Trophoblast cell (in vitro differentiated cells and primary cell): Measurements from ENCODE around the gene SLC35E1.
A peak's percentile ranks its signal among the peaks of the same experiment; 100 is the strongest.

Source experiments
- DNase-seq, 2 donors: peaks; one replicate each; pipeline ENCODE4 v3.0.0-alpha.2; 2016
- H2AFZ ChIP-seq: 2 replicates; pipeline ENCODE4 v1.6.1; 2013; ENCODE audit warnings: low read length, moderate library complexity, mild to moderate bottlenecking; ENCODE audit not compliant: insufficient read depth, poor library complexity
- H2AK5ac ChIP-seq: 2 replicates; pipeline ENCODE4 v1.6.1; 2013; ENCODE audit warnings: mild to moderate bottlenecking, low read length
- H2BK120ac ChIP-seq: 2 replicates; pipeline ENCODE4 v1.6.1; 2013; ENCODE audit warnings: low read length, mild to moderate bottlenecking, moderate library complexity; ENCODE audit not compliant: insufficient read depth, poor library complexity
- H2BK12ac ChIP-seq: 2 replicates; pipeline ENCODE4 v1.6.1; 2013; ENCODE audit warnings: mild to moderate bottlenecking, low read length, moderate library complexity
- H2BK5ac ChIP-seq: 2 replicates; pipeline ENCODE4 v1.6.1; 2013; ENCODE audit warnings: low read length, low read depth, moderate library complexity, mild to moderate bottlenecking; ENCODE audit not compliant: poor library complexity
- H3K14ac ChIP-seq: 2 replicates; pipeline ENCODE4 v1.6.1; 2013; ENCODE audit warnings: mild to moderate bottlenecking, low read length
- H3K18ac ChIP-seq: 2 replicates; pipeline ENCODE4 v1.6.1; 2013; ENCODE audit warnings: mild to moderate bottlenecking, low read length
- H3K23ac ChIP-seq: 2 replicates; pipeline ENCODE4 v1.6.1; 2013; ENCODE audit warnings: low read length
- H3K27ac ChIP-seq: 2 replicates; pipeline ENCODE4 v1.5.1; 2013; ENCODE audit warnings: low read depth, mild to moderate bottlenecking, inconsistent platforms, low read length, moderate library complexity
- H3K27me3 ChIP-seq: 2 replicates; pipeline ENCODE4 v1.6.1; 2013; ENCODE audit warnings: inconsistent platforms, mild to moderate bottlenecking, low read length, moderate library complexity; ENCODE audit not compliant: insufficient read depth
- H3K36me3 ChIP-seq, 2 experiments: 1 replicate in 1 of 2; 2 replicates in 1 of 2; pipeline ENCODE4 v1.6.1; 2013; ENCODE audit warnings: low read length in 2 of 2, mild to moderate bottlenecking in 2 of 2, moderate library complexity in 1 of 2; ENCODE audit not compliant: insufficient read depth in 2 of 2, control insufficient read depth in 1 of 2
- H3K4ac ChIP-seq: 2 replicates; pipeline ENCODE4 v1.6.1; 2013; ENCODE audit warnings: low read depth, mild to moderate bottlenecking, low read length, moderate library complexity
- H3K4me1 ChIP-seq, 2 experiments: 1 replicate in 1 of 2; 2 replicates in 1 of 2; pipeline ENCODE4 v1.6.1; 2013; ENCODE audit warnings: low read length in 2 of 2, mild to moderate bottlenecking in 2 of 2, moderate library complexity in 1 of 2; ENCODE audit not compliant: insufficient read depth in 2 of 2, control insufficient read depth in 1 of 2
- H3K4me2 ChIP-seq: 2 replicates; pipeline ENCODE4 v1.6.1; 2013; ENCODE audit warnings: inconsistent platforms, mild to moderate bottlenecking, low read length, moderate library complexity
- H3K4me3 ChIP-seq: 2 replicates; pipeline ENCODE4 v1.5.1; 2013; ENCODE audit warnings: mild to moderate bottlenecking, low read depth, low read length, inconsistent platforms
- H3K79me1 ChIP-seq: one replicate; pipeline ENCODE4 v1.6.1; 2013; ENCODE audit warnings: low read length
- H3K79me2 ChIP-seq: 2 replicates; pipeline ENCODE4 v1.6.1; 2013; ENCODE audit warnings: low read length, mild to moderate bottlenecking; ENCODE audit not compliant: control insufficient read depth, insufficient read depth, poor library complexity
- H3K9ac ChIP-seq: 2 replicates; pipeline ENCODE4 v1.6.1; 2013; ENCODE audit warnings: mild to moderate bottlenecking, low read length
- H3K9me3 ChIP-seq: 2 replicates; pipeline ENCODE4 v1.6.1; 2013; ENCODE audit warnings: low read depth, mild to moderate bottlenecking, control low read depth, inconsistent platforms, low read length; ENCODE audit not compliant: insufficient read depth
- H4K12ac ChIP-seq: 2 replicates; pipeline ENCODE4 v1.6.1; 2013; ENCODE audit warnings: low read depth, mild to moderate bottlenecking, low read length, moderate library complexity
- H4K8ac ChIP-seq: 2 replicates; pipeline ENCODE4 v1.6.1; 2013; ENCODE audit warnings: low read depth, mild to moderate bottlenecking, low read length, moderate library complexity
- H4K91ac ChIP-seq: one replicate; pipeline ENCODE4 v1.6.1; 2013; ENCODE audit warnings: low read depth, mild to moderate bottlenecking, low read length, moderate library complexity
- WGBS: extraction: QIAGEN DNeasy Blood & Tissue Kit; methylation state at CpG from one replicate; pipeline ENCODE4 v1.1.7; 2013; ENCODE audit warnings: missing lambda C conversion rate; ENCODE audit not compliant: insufficient read length, insufficient coverage; ENCODE audit errors: extremely low coverage; 5-methylcytosine and 5-hydroxymethylcytosine counted together

The SLC35E1 gene

DNA sequence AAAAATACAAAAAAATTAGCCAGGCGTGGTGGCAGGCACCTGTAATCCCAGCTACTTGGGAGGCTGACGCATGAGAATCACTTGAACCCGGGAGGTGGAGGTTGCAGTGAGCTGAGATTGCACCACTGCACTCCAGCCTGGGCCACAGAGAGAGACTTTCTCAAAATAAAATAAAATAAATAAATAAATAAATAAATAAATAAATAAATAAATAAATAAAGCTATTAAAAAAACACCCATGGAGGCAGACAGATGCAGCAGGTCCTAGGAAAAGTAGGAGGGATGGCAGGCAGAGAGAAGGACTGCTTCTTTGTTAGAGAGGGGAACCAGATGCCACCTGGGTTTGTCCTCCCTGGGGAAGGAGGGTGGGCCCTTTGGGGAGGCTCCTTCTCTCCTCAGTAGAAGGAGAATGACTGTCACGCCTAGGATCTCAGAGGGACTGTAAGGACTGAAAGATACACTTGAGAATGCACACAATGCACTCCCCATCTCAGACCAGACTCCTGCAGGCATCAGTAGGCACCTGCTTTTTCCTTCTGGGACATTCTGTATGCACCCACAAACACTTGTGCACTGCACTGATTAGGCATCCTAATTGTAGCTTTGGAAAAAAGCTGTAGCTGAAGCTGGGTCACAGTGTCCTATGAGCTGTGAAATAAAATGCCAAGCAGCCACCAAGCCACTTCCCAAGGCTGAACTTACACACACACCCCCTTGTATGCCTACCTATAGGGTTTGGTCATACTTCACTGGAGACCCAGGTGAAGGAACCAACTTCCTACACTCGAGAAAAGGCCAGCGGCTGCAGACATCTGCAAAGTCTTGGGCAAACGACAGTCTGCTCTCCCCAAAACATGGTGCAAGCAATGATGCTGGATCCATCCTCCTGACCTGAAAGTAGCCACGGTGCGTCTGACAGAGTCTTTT is 18.9 kb upstream of the SLC35E1 start:
- DNase-seq: no peak
- Histone ChIP-seq H4K8ac (no peak overlapping the region), H3K27ac (no peak overlapping the region), H2BK12ac (no peak overlapping the region), H3K23ac (no peak overlapping the region), H3K36me3 (peaks cover 0 to 3% of the 10 kb centered on the region in 2 experiments), H3K27me3 (no peaks in the 10 kb centered on the region), H2BK5ac (no peak overlapping the region), H2AK5ac (no peak overlapping the region), H3K4ac (peak overlapping the region; percentile 12), H3K79me1 (no peaks in the 10 kb centered on the region), H3K9ac (no peak overlapping the region), H2AFZ (no peak overlapping the region), H3K79me2 (peaks cover 17% of the 10 kb centered on the region), H3K14ac (no peak overlapping the region), H3K4me3 (no peak overlapping the region), H3K18ac (no peak overlapping the region), H4K91ac (no peak overlapping the region), H4K12ac (no peak overlapping the region), H2BK120ac (no peak overlapping the region), H3K9me3 (no peaks in the 10 kb centered on the region), H3K4me1 (peaks cover 26 to 30% of the 10 kb centered on the region in 2 experiments), H3K4me2 (no peak overlapping the region)
- no CpG with 5 or more reads among the region's 9 CpGs for WGBS

GRCh38 chr19:16589917-16590316 is 17.7 kb upstream of the SLC35E1 start:
- Histone ChIP-seq H2BK5ac (no peak overlapping the region), H3K23ac (no peak overlapping the region)

DNA sequence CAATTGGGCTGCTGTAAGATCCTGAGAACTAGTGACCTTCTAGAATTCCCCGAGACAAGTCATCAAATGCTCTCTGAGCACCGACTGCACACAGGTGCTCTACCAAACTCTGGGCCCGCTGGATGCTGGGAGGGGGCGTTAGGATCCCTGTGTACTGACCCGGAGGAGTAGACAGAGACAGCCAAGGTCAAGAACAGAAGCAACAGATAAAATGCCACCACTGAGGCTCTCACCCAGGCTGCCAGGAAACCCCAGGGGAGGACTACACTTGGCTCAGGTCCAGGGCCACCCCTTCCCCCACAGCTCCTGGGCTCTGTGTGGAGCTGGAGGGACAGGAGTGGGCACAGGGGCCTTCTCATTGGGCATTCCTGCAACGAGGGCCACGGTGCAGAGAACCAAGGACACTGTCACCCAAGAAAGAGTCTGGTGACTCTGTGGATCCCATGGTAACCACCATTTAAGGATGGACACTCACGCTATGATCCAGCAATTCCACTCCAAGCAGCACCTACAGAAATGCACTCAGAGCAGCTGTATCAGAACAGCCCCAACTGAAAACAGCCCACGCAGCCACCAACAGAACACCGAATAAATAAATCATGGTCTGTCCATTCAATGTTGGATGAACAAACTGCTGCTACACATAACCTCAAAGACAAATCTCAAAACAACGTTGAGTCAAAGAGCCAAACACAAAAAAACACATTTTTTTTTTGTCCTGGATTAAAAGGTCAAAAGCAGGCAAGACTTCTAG is 16.8 kb upstream of the SLC35E1 start:
- Histone ChIP-seq H4K91ac (no peak overlapping the region), H2BK120ac (no peak overlapping the region), H4K8ac (no peak overlapping the region), H3K4me1 (peaks cover 38 to 45% of the 10 kb centered on the region in 2 experiments), H3K4ac (peak overlapping the region; percentile 66), H3K4me2 (no peak overlapping the region), H4K12ac (no peak overlapping the region), H3K18ac (peak overlapping the region; percentile 17), H3K79me1 (no peaks in the 10 kb centered on the region), H2BK5ac (no peak overlapping the region), H2BK12ac (no peak overlapping the region), H2AFZ (peak overlapping the region; percentile 40), H3K36me3 (no peaks in the 10 kb centered on the region), H2AK5ac (no peak overlapping the region), H3K79me2 (peaks cover 15% of the 10 kb centered on the region), H3K27ac (no peak overlapping the region), H3K23ac (no peak overlapping the region), H3K14ac (no peak overlapping the region), H3K9me3 (no peaks in the 10 kb centered on the region), H3K27me3 (no peaks in the 10 kb centered on the region), H3K9ac (no peak overlapping the region), H3K4me3 (no peak overlapping the region)
- no CpG with 5 or more reads among the region's 11 CpGs for WGBS
- no peak for DNase-seq

More at GRCh38 chr19:16589917-16590316, 17.7 kb upstream of the SLC35E1 start:
- no peak overlapping the region for H3K27ac ChIP-seq
- H3K9ac ChIP-seq: no peak overlapping the region
- no peak overlapping the region for H2BK120ac ChIP-seq
- no peak overlapping the region for H3K4me2 ChIP-seq
- no peaks in the 10 kb centered on the region for H3K36me3 ChIP-seq
- H4K8ac ChIP-seq: no peak overlapping the region
- H2BK12ac ChIP-seq: no peak overlapping the region
- no peak overlapping the region for H4K91ac ChIP-seq
- no peak overlapping the region for H3K4me3 ChIP-seq
- no peak overlapping the region for H4K12ac ChIP-seq
- H3K14ac ChIP-seq: no peak overlapping the region
- no CpG with 5 or more reads among the region's 3 CpGs for WGBS
- H3K27me3 ChIP-seq: no peaks in the 10 kb centered on the region
- no peaks in the 10 kb centered on the region for H3K79me1 ChIP-seq
- no peak overlapping the region for H3K18ac ChIP-seq
- DNase-seq: no peak
- H3K4ac ChIP-seq: peak overlapping the region; percentile 24
- H2AFZ ChIP-seq: no peak overlapping the region
- no peak overlapping the region for H2AK5ac ChIP-seq
- peaks cover 32 to 39% of the 10 kb centered on the region in 2 experiments for H3K4me1 ChIP-seq
- no peaks in the 10 kb centered on the region for H3K9me3 ChIP-seq
- peaks cover 17% of the 10 kb centered on the region for H3K79me2 ChIP-seq

DNA sequence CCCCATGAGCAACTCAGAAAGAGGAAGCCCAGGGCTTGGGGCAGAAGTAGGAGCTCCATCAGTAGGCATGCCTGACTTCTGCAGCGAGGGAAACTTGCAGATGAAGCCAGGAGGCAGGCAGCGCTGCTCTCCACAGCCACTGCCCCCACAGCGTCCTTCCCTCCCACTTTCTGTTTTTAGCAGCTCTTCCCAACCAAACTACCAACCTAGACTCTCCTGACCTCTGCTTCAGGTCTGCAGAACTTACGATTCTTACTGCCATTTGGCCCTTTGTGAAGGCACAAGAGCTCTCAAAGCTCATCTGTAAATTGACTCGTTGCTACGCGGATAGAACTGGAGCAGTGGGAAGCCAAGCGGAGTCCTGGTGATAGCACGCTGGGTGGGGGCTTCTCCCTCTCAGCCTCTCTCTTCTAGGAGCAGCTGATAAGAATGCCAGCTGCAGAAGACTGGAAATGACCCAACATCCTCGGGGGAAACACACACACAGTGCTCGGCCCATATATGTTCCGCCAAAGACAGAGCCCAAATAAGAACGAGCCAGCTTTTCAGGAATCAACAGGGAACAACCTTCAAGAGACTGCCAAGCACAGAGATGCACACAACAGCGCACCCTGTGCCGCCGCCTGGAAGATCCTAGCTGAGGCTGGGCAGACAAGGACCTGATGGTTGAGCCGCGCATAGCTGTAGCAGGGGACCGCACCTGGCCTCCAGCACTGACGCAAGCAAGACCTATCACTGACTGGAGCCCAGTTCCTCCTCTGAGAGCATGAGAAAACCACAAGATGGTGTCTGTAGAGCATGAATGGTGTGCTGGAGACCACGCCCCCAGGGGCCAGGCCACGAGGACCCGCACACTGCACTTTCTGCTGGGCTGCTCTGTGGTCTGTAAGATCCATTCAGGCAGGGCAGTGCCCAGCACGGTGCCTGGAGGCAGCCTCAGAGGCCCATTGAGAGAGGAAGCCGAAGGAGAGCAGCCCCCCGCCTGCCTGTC is 15.9 kb upstream of the SLC35E1 start:
- no CpG with 5 or more reads among the region's 26 CpGs for WGBS
- no peak overlapping the region for H4K8ac ChIP-seq
- H2BK12ac ChIP-seq: no peak overlapping the region

More for the DNA sequence above, 15.9 kb upstream of the SLC35E1 start:
- peaks cover 44 to 50% of the 10 kb centered on the region in 2 experiments for H3K4me1 ChIP-seq
- no peak overlapping the region for H2AK5ac ChIP-seq
- H3K9ac ChIP-seq: no peak overlapping the region
- H3K4me3 ChIP-seq: no peak overlapping the region
- H4K91ac ChIP-seq: no peak overlapping the region
- no peak overlapping the region for H3K23ac ChIP-seq
- no peak overlapping the region for H2BK5ac ChIP-seq
- no peak overlapping the region for H3K4me2 ChIP-seq
- no peaks in the 10 kb centered on the region for H3K36me3 ChIP-seq
- DNase-seq: peak in 1 of 2 donors; percentile 50
- no peak overlapping the region for H3K14ac ChIP-seq
- no peaks in the 10 kb centered on the region for H3K79me1 ChIP-seq
- H3K27ac ChIP-seq: no peak overlapping the region
- no peaks in the 10 kb centered on the region for H3K9me3 ChIP-seq
- peak overlapping the region; percentile 17 for H2AFZ ChIP-seq
- no peaks in the 10 kb centered on the region for H3K27me3 ChIP-seq
- peak overlapping the region; percentile 40 for H3K4ac ChIP-seq
- H4K12ac ChIP-seq: no peak overlapping the region
- peaks cover 15% of the 10 kb centered on the region for H3K79me2 ChIP-seq
- no peak overlapping the region for H2BK120ac ChIP-seq
- no peak overlapping the region for H3K18ac ChIP-seq
